SK-N-SH treated with all-trans-retinoic acid at 6 μM for 48 hours (cell line): ENCODE measurements around the gene EEFSEC.

Source experiments
- ATAC-seq: fragments of 200-7000 bp; cut with Tn5 transposase; 3 replicates; pipeline ENCODE4 v1.9.1; 2020; ENCODE audit warnings: mild to moderate bottlenecking, moderate library complexity
- ARNTL ChIP-seq: fragments of 450-650 bp; formaldehyde crosslinking; IDR thresholded peaks from 2 replicates; pipeline ENCODE4 v1.5.0; 2020; ENCODE audit warnings: low read depth, mild to moderate bottlenecking, moderate library complexity, borderline replicate concordance
- BACH2 ChIP-seq: fragments of 250-450 bp; sonication (Bioruptor Pico); IDR thresholded peaks from 2 replicates; pipeline ENCODE4 v1.9.0; 2021; ENCODE audit warnings: mild to moderate bottlenecking, borderline replicate concordance
- CREB5 ChIP-seq: fragments of 250-450 bp; sonication (Bioruptor Pico); IDR thresholded peaks from 2 replicates; pipeline ENCODE4 v1.5.1; 2020; ENCODE audit warnings: low read depth, mild to moderate bottlenecking, moderate library complexity
- CSDC2 ChIP-seq: fragments of 250-450 bp; sonication (Bioruptor Pico); IDR thresholded peaks from 2 replicates; pipeline ENCODE4 v1.5.0; 2020; ENCODE audit warnings: mild to moderate bottlenecking, moderate library complexity
- CSRNP3 ChIP-seq: fragments of 250-450 bp; sonication (Bioruptor Pico); IDR thresholded peaks from 2 replicates; pipeline ENCODE4 v1.5.1; 2021; ENCODE audit warnings: mild to moderate bottlenecking, moderate library complexity
- ESRRG ChIP-seq: fragments of 250-450 bp; sonication (Bioruptor Pico); IDR thresholded peaks from 2 replicates; pipeline ENCODE4 v1.6.1; 2021; ENCODE audit warnings: mild to moderate bottlenecking
- GLIS3 ChIP-seq: fragments of 250-450 bp; sonication (Bioruptor Pico); IDR thresholded peaks from 2 replicates; pipeline ENCODE4 v1.5.0; 2020; ENCODE audit warnings: mild to moderate bottlenecking, moderate library complexity
- ISL1 ChIP-seq: fragments of 250-450 bp; sonication (Bioruptor Pico); IDR thresholded peaks from 2 replicates; pipeline ENCODE4 v2.1.2; 2022; ENCODE audit warnings: mild to moderate bottlenecking, moderate library complexity
- OSR1 ChIP-seq: fragments of 250-450 bp; sonication (Bioruptor Pico); IDR thresholded peaks from 2 replicates; pipeline ENCODE4 v1.8.0; 2022; ENCODE audit warnings: moderate library complexity, mild to moderate bottlenecking, inconsistent platforms
- PATZ1 ChIP-seq: fragments of 250-450 bp; sonication (Bioruptor Pico); IDR thresholded peaks from 2 replicates; pipeline ENCODE4 v1.8.0; 2020; ENCODE audit warnings: mild to moderate bottlenecking, moderate library complexity, borderline replicate concordance
- PPARA ChIP-seq: fragments of 250-450 bp; sonication (Bioruptor Pico); IDR thresholded peaks from 2 replicates; pipeline ENCODE4 v1.5.0; 2020; ENCODE audit warnings: mild to moderate bottlenecking, borderline replicate concordance
- RARB ChIP-seq: fragments of 250-450 bp; sonication (Bioruptor Pico); IDR thresholded peaks from 2 replicates; pipeline ENCODE4 v1.8.0; 2021; ENCODE audit warnings: mild to moderate bottlenecking, moderate library complexity
- TCF4 ChIP-seq: fragments of 250-450 bp; sonication (Bioruptor Pico); IDR thresholded peaks from 2 replicates; pipeline ENCODE4 v1.8.0; 2021; ENCODE audit warnings: mild to moderate bottlenecking, moderate library complexity, borderline replicate concordance
- TOX ChIP-seq: fragments of 250-450 bp; sonication (Bioruptor Pico); IDR thresholded peaks from 2 replicates; pipeline ENCODE4 v1.8.0; 2021; ENCODE audit warnings: mild to moderate bottlenecking, moderate library complexity, borderline replicate concordance
- ZC3H10 ChIP-seq: fragments of 250-450 bp; sonication (Bioruptor Pico); IDR thresholded peaks from 2 replicates; pipeline ENCODE4 v1.5.1; 2021; ENCODE audit warnings: mild to moderate bottlenecking, moderate library complexity
- ZFP3 ChIP-seq: fragments of 250-450 bp; sonication (Bioruptor Pico); IDR thresholded peaks from 2 replicates; pipeline ENCODE4 v1.5.0; 2020; ENCODE audit warnings: mild to moderate bottlenecking, moderate library complexity
- ZFP30 ChIP-seq: fragments of 450-650 bp; formaldehyde crosslinking; IDR thresholded peaks from 2 replicates; pipeline ENCODE4 v1.5.0; 2022; ENCODE audit warnings: mild to moderate bottlenecking, moderate library complexity
- ZNF565 ChIP-seq: fragments of 450-650 bp; formaldehyde crosslinking; conservative IDR thresholded peaks from 2 replicates; pipeline ENCODE4 v1.5.0; 2020; ENCODE audit warnings: low read depth, mild to moderate bottlenecking, moderate library complexity
- ZNF70 ChIP-seq: fragments of 450-650 bp; formaldehyde crosslinking; IDR thresholded peaks from 2 replicates; pipeline ENCODE4 v1.5.0; 2020; ENCODE audit warnings: mild to moderate bottlenecking, moderate library complexity
- ZNF8 ChIP-seq: fragments of 450-650 bp; formaldehyde crosslinking; IDR thresholded peaks from 2 replicates; pipeline ENCODE4 v1.5.0; 2020; ENCODE audit warnings: mild to moderate bottlenecking, moderate library complexity

Gene EEFSEC

GRCh38 chr3:128359846-128360642, 206.8 kb downstream of the EEFSEC start:
- TF ChIP-seq TOX (CRISPR knock-in tag) (no peak), BACH2 (CRISPR knock-in tag) (no peak), CSDC2 (no peak), ISL1 (CRISPR knock-in tag) (no peak), ZNF8 (CRISPR knock-in tag) (no peak), ARNTL (CRISPR knock-in tag) (no peak), ZNF565 (no peak), PATZ1 (CRISPR knock-in tag) (no peak)
- TF ChIP-seq, all 23 proteins: peak for 0
- ATAC-seq, result no peak

- TF ChIP-seq PATZ1 (CRISPR knock-in tag), result no peak
- TF ChIP-seq TCF4, result no peak
- no peak for TF ChIP-seq ARNTL (CRISPR knock-in tag)
- TF ChIP-seq ZC3H10 (CRISPR knock-in tag), result no peak
- TF ChIP-seq ZNF70, result no peak
- TF ChIP-seq PPARA, result no peak
- TF ChIP-seq ZFP3, result no peak
- TF ChIP-seq ESRRG (CRISPR knock-in tag), result no peak
- no peak for TF ChIP-seq RARB (CRISPR knock-in tag)
- no peak for TF ChIP-seq ZNF8 (CRISPR knock-in tag)
- TF ChIP-seq ZNF565, result no peak
- no peak for TF ChIP-seq GLIS3
- TF ChIP-seq CSRNP3 (CRISPR knock-in tag), result no peak
- no peak for TF ChIP-seq ISL1 (CRISPR knock-in tag)
- no peak for TF ChIP-seq ZFP30 (CRISPR knock-in tag)
- TF ChIP-seq TOX (CRISPR knock-in tag), result no peak
- no peak for ATAC-seq
These were observed 207.5 kb downstream of the EEFSEC start for GRCh38 chr3:128360705-128361271.

GRCh38 chr3:128362026-128362965, 209.0 kb downstream of the EEFSEC start:
- ATAC-seq, result no peak
- TF ChIP-seq ZNF565, result no peak
- no peak for TF ChIP-seq BACH2 (CRISPR knock-in tag)
- TF ChIP-seq ZFP30 (CRISPR knock-in tag), result no peak
- no peak for TF ChIP-seq ZC3H10 (CRISPR knock-in tag)
- no peak for TF ChIP-seq CREB5 (CRISPR knock-in tag)
- TF ChIP-seq ARNTL (CRISPR knock-in tag), result no peak
- no peak for TF ChIP-seq GLIS3
- TF ChIP-seq OSR1 (CRISPR knock-in tag), result no peak
- TF ChIP-seq PATZ1 (CRISPR knock-in tag), result no peak
- TF ChIP-seq ZNF8 (CRISPR knock-in tag), result no peak
- TF ChIP-seq, all 23 proteins: peak for 0
